DOHH2 (cell line): ENCODE results near the gene CDH26.

ENCODE experiments used
- H3F3A ChIP-seq: fragments of 200-600 bp; sonication (generic), shearing (Covaris generic); 2 replicates; pipeline ENCODE4 v1.6.0; 2016; ENCODE audit warnings: antibody characterized with exemption, mild to moderate bottlenecking; ENCODE audit not compliant: control insufficient read depth, insufficient read depth
- H3K27ac ChIP-seq: fragments of 200-600 bp; sonication (generic); 2 replicates; pipeline ENCODE4 v1.5.1; 2014; ENCODE audit warnings: low read depth, mild to moderate bottlenecking, low read length, moderate library complexity
- H3K27me3 ChIP-seq: fragments of 200-600 bp; sonication (generic); 2 replicates; pipeline ENCODE4 v1.6.1; 2014; ENCODE audit warnings: mild to moderate bottlenecking, low read length, mixed read lengths; ENCODE audit not compliant: control insufficient read depth
- H3K36me3 ChIP-seq: fragments of 200-600 bp; sonication (generic); 2 replicates; pipeline ENCODE4 v1.6.1; 2014; ENCODE audit warnings: mild to moderate bottlenecking, low read length, moderate library complexity, mixed read lengths; ENCODE audit not compliant: control insufficient read depth
- H3K4me1 ChIP-seq: fragments of 200-600 bp; sonication (generic); 2 replicates; pipeline ENCODE4 v1.6.1; 2014; ENCODE audit warnings: mild to moderate bottlenecking, low read length, mixed read lengths; ENCODE audit not compliant: control insufficient read depth
- H3K4me2 ChIP-seq: fragments of 200-600 bp; sonication (generic); 2 replicates; pipeline ENCODE4 v1.6.0; 2014; ENCODE audit warnings: mild to moderate bottlenecking, low read length, moderate library complexity
- H3K4me3 ChIP-seq: fragments of 200-600 bp; sonication (generic); 2 replicates; pipeline ENCODE4 v1.5.1; 2014; ENCODE audit warnings: mild to moderate bottlenecking, low read length, mixed read lengths
- H3K79me2 ChIP-seq: fragments of 200-600 bp; sonication (generic); 2 replicates; pipeline ENCODE4 v1.6.1; 2014; ENCODE audit warnings: mild to moderate bottlenecking, low read length, mixed read lengths; ENCODE audit not compliant: control insufficient read depth
- H3K9me2 ChIP-seq: fragments of 200-600 bp; sonication (generic); replicated peaks from 2 replicates; pipeline ENCODE4 v1.6.1; 2014; ENCODE audit warnings: mild to moderate bottlenecking, low read length, mixed read lengths; ENCODE audit not compliant: control insufficient read depth
- H3K9me3 ChIP-seq: fragments of 200-600 bp; sonication (generic); 2 replicates; pipeline ENCODE4 v1.6.1; 2014; ENCODE audit warnings: antibody characterized with exemption, low read length, mixed read lengths; ENCODE audit not compliant: control insufficient read depth, insufficient read depth
- H4K20me1 ChIP-seq: fragments of 200-600 bp; sonication (generic); 2 replicates; pipeline ENCODE4 v1.6.0; 2014; ENCODE audit warnings: low read depth, mild to moderate bottlenecking, antibody characterized with exemption, low read length, moderate library complexity; ENCODE audit not compliant: control insufficient read depth, insufficient read depth
- CTCF ChIP-seq: fragments of 200-600 bp; sonication (generic); IDR thresholded peaks from one replicate; pipeline ENCODE4 v1.5.1; 2014; ENCODE audit warnings: antibody characterized with exemption, mild to moderate bottlenecking, low read depth, low read length; ENCODE audit not compliant: poor library complexity, severe bottlenecking
- EZH2phosphoT487 ChIP-seq: fragments of 200-600 bp; sonication (generic); IDR thresholded peaks from 2 replicates; pipeline ENCODE4 v1.6.1; 2017; ENCODE audit warnings: borderline replicate concordance, mild to moderate bottlenecking, antibody characterized with exemption, low read length, moderate library complexity, mixed read lengths

Gene CDH26

GRCh38 chr20:59992526-59993084 lies 34.4 kb downstream of the CDH26 start:
- Histone ChIP-seq H3K36me3 (no peaks in the 10 kb centered on the region), H3F3A (no peaks in the 10 kb centered on the region), H3K4me3 (no peak overlapping the region), H3K27ac (no peak overlapping the region), H3K27me3 (no peaks in the 10 kb centered on the region), H4K20me1 (no peaks in the 10 kb centered on the region), H3K9me2 (no peaks in the 10 kb centered on the region), H3K4me1 (no peaks in the 10 kb centered on the region), H3K9me3 (no peaks in the 10 kb centered on the region), H3K79me2 (no peaks in the 10 kb centered on the region), H3K4me2 (no peak overlapping the region)
- TF ChIP-seq CTCF (no peak), EZH2phosphoT487 (no peak)

DNA sequence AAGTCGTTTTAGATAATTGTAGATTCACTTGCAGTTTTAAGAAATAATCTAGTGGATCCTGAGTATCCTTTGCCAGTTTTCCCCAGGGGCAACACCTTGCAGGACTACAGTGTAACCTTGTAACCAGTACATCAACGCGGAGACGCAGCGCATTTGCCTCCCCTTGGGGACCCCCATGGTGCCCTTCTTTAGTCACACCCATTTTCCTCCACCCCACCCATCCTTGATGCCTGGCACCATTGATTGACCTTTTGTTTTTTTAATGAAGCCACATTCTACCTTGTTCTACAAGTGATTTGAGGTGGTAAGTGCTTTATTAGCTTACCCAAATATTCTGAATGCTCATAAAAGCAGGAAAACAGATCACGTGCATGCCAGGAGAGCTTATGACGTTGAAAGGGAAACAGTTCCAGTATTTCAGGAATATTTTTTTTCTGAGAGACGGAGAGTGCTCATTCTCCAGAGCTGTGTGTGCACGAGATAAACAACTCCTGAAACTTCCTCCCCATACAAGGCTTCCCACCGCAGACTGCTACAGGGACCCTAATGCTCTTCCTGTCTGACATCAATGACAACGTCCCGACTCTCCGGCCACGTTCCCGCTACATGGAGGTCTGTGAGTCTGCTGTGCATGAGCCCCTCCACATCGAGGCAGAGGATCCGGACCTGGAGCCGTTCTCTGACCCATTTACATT lies 35.7 kb downstream of the CDH26 start:
- no peaks in the 10 kb centered on the region for H3K27me3 ChIP-seq
- no peaks in the 10 kb centered on the region for H4K20me1 ChIP-seq
- no peaks in the 10 kb centered on the region for H3K9me2 ChIP-seq
- H3K4me3 ChIP-seq, result no peak overlapping the region
- TF ChIP-seq EZH2phosphoT487 (no peak), CTCF (no peak)
- no peaks in the 10 kb centered on the region for H3K9me3 ChIP-seq
- H3K79me2 ChIP-seq, result no peaks in the 10 kb centered on the region
- H3K4me1 ChIP-seq, result no peaks in the 10 kb centered on the region
- H3K36me3 ChIP-seq, result no peaks in the 10 kb centered on the region
- no peaks in the 10 kb centered on the region for H3F3A ChIP-seq
- H3K4me2 ChIP-seq, result no peak overlapping the region
- H3K27ac ChIP-seq, result no peak overlapping the region

DNA sequence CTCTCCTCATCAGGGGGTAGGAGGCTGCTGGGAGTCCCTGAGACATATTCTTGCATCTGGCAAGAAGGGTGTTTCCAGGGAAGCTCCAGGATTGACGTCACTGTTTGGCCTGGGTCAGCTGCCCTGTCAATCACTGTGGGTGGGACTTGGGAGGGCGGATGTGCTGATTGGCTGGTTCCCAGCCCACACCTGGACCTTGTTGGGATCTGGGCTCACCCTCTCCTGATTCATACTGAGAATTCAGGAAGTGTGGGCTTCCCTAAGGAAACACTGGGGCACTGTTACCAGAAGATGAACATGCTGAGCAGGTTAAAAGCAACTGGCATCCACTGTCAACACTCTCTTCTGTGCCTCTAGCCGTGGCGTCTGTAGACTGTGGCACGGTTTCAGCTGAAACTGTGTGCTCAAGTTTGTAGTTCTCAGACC lies 36.5 kb downstream of the CDH26 start:
- Histone ChIP-seq H3K4me2 (no peak overlapping the region), H3K27ac (no peak overlapping the region), H3K9me2 (no peaks in the 10 kb centered on the region), H3K27me3 (no peaks in the 10 kb centered on the region), H3K4me1 (no peaks in the 10 kb centered on the region), H4K20me1 (no peaks in the 10 kb centered on the region), H3K9me3 (no peaks in the 10 kb centered on the region), H3K79me2 (no peaks in the 10 kb centered on the region), H3K36me3 (no peaks in the 10 kb centered on the region), H3F3A (no peaks in the 10 kb centered on the region), H3K4me3 (no peak overlapping the region)
- TF ChIP-seq CTCF (no peak), EZH2phosphoT487 (no peak)
